H7 (cell line): ENCODE data around the gene PHC2. TPM values are rescaled to one million over a fixed set of nuclear protein-coding genes. Genes with fewer than 3 reads are reported as not detected.
"Not testable (repeated sequence)": the region's sequence is repeated elsewhere in the genome, so short reads cannot be mapped to it uniquely, and the experiment has no call there.

Experiments used
- DNase-seq: peaks from one replicate; pipeline ENCODE4 v3.0.0; 2012
- H3K27me3 ChIP-seq: 2 replicates; pipeline ENCODE4 v1.6.0; 2011; ENCODE audit warnings: mild to moderate bottlenecking, low read length; ENCODE audit not compliant: control insufficient read depth, insufficient read depth
- H3K36me3 ChIP-seq: replicated peaks from 2 replicates; pipeline ENCODE4 v1.5.1; 2011; ENCODE audit warnings: low read length; ENCODE audit not compliant: control insufficient read depth, insufficient read depth
- H3K4me3 ChIP-seq: 2 replicates; pipeline ENCODE4 v1.5.1; 2011; ENCODE audit warnings: low read depth, mild to moderate bottlenecking, control low read depth, low read length, moderate library complexity; ENCODE audit not compliant: insufficient read depth
- total RNA-seq: library from RNA; depleted of rRNA; stranded (reverse); fragments of >200 nt; shearing (Covaris generic); gene quantifications from 2 replicates; pipeline ENCODE4 v1.2.3, GENCODE V29; 2014

The PHC2 gene
- total RNA-seq, 1 experiment from 2014 or later: 50.5 TPM

- no peak for DNase-seq
- no peak overlapping the region for H3K4me3 ChIP-seq
- peaks cover 12% of the 10 kb centered on the region; the same call in 1 of the 2 replicates for H3K27me3 ChIP-seq
- H3K36me3 ChIP-seq: no peaks in the 10 kb centered on the region; the same call in none of the 2 replicates
Observed at GRCh38 chr1:33302325-33302724, 128.6 kb downstream of the PHC2 start.

DNA sequence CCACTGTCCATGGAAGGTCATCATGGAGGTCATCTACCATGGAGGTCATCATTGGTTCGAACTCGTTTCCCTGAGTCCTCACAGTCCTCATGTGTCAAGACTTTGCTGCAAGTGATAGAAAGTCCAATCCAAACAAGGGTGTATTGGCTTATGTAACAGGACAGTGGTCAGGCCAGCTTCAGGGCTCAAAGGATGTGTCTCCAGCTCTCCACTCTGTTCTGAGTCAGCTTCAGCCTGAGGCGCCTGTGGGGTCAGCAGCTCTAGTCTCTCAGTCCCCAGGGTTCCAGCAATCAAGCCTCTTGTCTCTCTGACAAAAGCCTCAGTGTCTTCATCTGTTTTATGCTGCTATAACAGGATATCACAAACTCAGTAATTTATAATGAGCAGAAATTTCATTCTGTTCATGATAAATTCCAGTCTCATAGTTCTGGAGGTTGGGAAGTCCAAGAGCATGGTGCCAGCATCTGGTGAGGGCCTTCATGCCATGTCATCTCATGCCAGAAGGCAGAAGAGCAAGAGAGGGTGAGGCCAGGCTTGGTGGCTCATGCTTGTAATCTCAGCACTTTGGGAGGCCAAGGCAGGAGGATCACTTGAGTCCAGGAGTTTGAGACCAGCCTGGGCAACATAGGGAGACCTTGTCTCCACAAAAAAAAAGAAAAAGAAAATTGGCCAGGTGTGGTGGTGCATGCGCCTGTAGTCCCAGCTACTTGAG is 129.5 kb downstream of the PHC2 start:
- H3K27me3 ChIP-seq: peaks cover 4% of the 10 kb centered on the region; the same call in 1 of the 2 replicates
- DNase-seq: no peak
- no peak overlapping the region for H3K4me3 ChIP-seq
- H3K36me3 ChIP-seq: peaks cover 3% of the 10 kb centered on the region

GRCh38 chr1:33300673-33301072 is 130.2 kb downstream of the PHC2 start:
- peaks cover 3% of the 10 kb centered on the region for H3K36me3 ChIP-seq
- no peak overlapping the region for H3K4me3 ChIP-seq
- no peaks in the 10 kb centered on the region for H3K27me3 ChIP-seq
- peak; percentile 35 for DNase-seq

DNA sequence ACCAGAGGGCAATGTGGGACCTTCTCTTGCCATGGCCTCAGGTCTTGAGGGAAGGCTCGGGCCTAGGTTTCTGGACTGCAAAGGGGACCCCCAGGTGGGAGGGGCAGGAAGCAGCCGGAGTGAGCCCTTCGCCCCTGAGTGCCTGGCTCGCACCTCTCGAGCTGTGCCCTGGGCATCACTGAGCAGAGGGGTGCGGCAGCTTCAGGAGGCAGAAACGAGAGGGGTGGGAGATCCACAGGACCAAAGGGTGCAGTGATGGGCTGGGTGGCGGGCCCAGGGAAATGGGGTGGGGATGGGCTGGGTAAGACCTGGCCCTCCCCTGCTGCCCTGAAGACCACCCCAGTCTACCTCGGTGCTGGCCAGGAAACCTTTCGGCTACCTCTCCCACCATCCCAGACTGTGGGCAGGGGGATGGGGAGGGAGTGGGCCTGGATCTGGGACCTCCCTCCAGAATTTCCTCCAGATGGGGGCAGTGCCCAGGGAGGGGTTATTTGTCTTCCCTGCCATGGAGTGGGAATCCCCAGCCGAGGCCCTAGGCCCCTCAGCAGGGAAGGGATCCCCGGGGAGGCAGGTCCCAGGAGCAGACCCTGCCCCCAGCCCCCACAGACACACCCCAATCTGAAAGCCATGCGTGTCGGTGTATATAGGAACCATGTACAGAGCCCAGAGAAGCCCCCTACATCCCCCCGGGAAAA is 131.3 kb downstream of the PHC2 start:
- DNase-seq: no peak
- peaks cover 3% of the 10 kb centered on the region for H3K36me3 ChIP-seq
- no peaks in the 10 kb centered on the region for H3K27me3 ChIP-seq
- no peak overlapping the region for H3K4me3 ChIP-seq

DNA sequence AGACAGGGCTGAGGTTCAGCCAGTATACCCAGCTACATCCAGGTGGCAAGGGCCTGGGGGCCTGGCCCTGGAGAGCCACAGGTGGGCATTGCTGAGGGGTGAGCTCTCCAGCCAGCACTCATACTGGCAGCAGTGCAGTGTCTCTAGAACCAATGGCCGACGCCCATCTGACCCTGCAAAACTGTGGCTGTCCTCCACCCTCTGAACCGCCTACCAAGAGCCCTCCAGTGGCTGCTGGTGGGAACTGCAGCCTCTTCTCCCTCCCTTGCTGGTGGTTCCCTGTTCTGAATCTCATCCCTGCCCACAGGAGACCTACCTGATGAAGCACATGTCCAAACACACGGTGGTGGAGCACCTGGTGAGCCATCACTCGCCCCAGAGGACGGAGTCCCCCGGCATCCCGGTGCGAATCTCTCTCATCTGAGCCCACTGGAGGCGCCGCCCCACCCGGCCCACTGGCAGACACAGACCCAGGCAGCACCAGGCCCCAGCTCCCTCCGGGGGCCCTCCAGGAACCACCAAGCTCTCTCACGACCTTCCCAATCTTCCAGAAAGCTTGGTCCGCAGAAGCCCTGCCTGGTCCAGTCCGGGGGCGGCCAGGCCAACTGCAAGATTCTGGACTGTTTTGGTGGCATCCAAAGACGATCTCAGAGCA is 132.1 kb downstream of the PHC2 start:
- no peaks in the 10 kb centered on the region for H3K27me3 ChIP-seq
- no peak overlapping the region for H3K4me3 ChIP-seq
- H3K36me3 ChIP-seq: peaks cover 3% of the 10 kb centered on the region
- peak; percentile 93 for DNase-seq

DNA sequence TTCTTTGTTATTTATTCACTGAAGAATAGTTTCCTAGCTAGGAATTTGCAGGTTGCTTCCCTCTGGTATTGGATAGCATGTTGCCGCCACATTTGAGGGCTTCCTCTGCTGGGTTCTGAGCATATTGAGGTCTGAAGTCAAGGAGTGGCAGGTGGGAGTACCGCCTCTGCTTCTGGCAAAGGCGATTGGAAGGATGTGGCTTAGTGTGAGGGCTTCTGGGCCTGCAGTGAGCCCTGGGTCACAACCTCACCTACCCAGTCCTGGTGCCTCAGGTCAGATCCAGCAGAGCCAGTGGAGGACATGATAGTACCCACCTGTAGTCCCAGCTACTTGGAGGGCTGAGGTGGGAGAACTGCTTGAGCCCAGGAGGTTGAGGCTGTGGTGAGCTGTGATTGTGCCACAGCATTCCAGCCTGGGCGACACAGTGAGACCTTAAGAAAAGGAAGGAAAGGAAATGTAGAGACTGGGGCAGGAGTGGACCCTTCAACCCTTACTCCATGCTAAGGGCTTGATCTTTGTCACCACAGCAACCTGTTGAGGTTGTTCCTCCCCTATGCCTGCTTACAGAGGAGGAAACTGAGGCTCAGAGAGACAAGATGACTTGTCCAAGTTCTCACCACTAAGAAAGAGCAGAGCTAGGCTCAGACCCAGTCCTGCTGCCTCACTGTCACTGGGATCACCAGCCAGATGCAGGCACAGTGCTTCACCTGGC is 132.8 kb downstream of the PHC2 start:
- H3K36me3 ChIP-seq: peaks cover 7% of the 10 kb centered on the region
- no peak overlapping the region for H3K4me3 ChIP-seq
- DNase-seq: no peak
- H3K27me3 ChIP-seq: no peaks in the 10 kb centered on the region

- no peak overlapping the region for H3K4me3 ChIP-seq
- H3K27me3 ChIP-seq: no peaks in the 10 kb centered on the region
- no peak for DNase-seq
- H3K36me3 ChIP-seq: peaks cover 7% of the 10 kb centered on the region
Observed at GRCh38 chr1:33296824-33297223, 134.1 kb downstream of the PHC2 start.

- peaks cover 7% of the 10 kb centered on the region for H3K36me3 ChIP-seq
- H3K4me3 ChIP-seq: no peak overlapping the region
- DNase-seq: no peak
- no peaks in the 10 kb centered on the region for H3K27me3 ChIP-seq
Observed at GRCh38 chr1:33296082-33296458, 134.8 kb downstream of the PHC2 start.

- no peaks in the 10 kb centered on the region for H3K27me3 ChIP-seq
- H3K36me3 ChIP-seq: peaks cover 7% of the 10 kb centered on the region
- H3K4me3 ChIP-seq: no peak overlapping the region
- peak; percentile 93 for DNase-seq
Observed at GRCh38 chr1:33295450-33296081, 135.3 kb downstream of the PHC2 start.

- Histone ChIP-seq H3K36me3 (peaks cover 7% of the 10 kb centered on the region), H3K27me3 (no peaks in the 10 kb centered on the region), H3K4me3 (no peak overlapping the region)
- no peak for DNase-seq
Observed at GRCh38 chr1:33295023-33295422, 135.9 kb downstream of the PHC2 start.

DNA sequence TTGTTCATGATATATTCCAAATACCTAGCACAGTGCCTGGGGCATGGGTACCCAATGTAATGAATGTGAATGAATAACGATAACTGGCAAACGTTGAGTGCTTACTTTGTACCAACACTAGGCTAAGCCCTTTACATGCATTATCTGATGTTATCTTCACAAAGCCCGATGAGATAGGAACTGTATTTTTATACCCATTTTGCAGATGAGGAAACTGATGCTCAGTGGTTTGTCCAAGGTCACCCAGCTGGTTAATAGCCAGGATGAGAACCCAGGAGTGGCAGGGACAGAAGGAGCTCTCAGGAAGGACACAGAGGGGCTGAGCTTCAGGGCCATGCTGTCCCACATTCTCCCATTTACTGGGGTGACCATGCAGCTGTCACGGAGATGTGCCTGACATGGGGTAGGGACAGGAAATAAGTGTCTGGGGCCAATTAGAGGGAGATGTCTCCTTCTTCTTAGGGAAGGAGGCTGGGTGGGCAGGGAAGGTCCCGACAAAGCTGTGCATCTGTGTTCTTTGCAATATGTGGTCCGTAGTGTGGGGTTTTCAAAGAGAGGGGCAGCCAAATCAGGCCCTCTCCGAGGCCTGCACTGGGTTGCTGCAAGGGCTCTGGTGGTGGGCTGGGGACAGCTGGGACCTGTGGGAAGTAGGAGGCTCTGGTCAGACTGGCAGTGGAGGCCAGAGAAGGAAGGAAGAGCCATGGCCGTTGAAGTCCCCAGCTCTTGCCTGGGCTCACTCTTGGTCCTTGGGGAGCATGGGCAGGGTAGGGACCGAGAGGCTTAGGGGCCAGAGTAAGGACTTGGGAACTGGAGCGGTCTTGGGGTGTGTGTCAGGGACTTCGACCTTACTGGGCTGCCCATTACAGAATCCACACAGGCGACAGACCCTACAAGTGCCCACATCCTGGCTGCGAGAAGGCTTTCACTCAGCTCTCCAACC is 136.6 kb downstream of the PHC2 start:
- Histone ChIP-seq H3K36me3 (peaks cover 8% of the 10 kb centered on the region), H3K4me3 (no peak overlapping the region), H3K27me3 (no peaks in the 10 kb centered on the region)
- DNase-seq: no peak

GRCh38 chr1:33292726-33293340 is 138.1 kb downstream of the PHC2 start:
- Histone ChIP-seq H3K4me3 (no peak overlapping the region), H3K36me3 (peaks cover 8% of the 10 kb centered on the region), H3K27me3 (no peaks in the 10 kb centered on the region)

DNA sequence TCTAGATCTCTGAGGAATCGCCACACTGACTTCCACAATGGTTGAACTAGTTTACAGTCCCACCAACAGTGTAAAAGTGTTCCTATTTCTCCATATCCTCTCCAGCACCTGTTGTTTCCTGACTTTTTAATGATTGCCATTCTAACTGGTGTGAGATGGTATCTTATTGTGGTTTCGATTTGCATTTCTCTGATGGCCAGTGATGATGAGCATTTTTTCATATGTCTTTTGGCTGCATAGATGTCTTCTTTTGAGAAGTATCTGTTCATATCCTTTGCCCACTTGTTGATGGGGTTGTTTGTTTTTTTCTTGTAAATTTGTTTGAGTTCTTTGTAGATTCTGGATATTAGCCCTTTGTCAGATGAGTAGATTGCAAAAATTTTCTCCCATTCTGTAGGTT is 140.3 kb downstream of the PHC2 start:
- H3K36me3 ChIP-seq, H3K4me3 ChIP-seq, DNase-seq, H3K27me3 ChIP-seq: not testable (repeated sequence)

More at GRCh38 chr1:33292726-33293340, 138.1 kb downstream of the PHC2 start:
- no peak for DNase-seq
